Fibroblast of lung (primary cell): ENCODE data around the gene SEMA3D. TPM values are rescaled to one million over a fixed set of nuclear protein-coding genes. Genes with fewer than 3 reads are reported as not detected.

Source experiments
- DNase-seq, 2 donors: peaks; one replicate each; pipeline versions ENCODE4 v3.0.0 to v3.0.0-alpha.2; 2010; ENCODE audit warnings: low read depth in 2 of 2
- H2AFZ ChIP-seq: 2 replicates; pipeline ENCODE4 v1.5.1; 2012; ENCODE audit warnings: low read length, control low read depth, inconsistent platforms
- H3K27ac ChIP-seq: 2 replicates; pipeline ENCODE4 v1.5.1; 2011; ENCODE audit warnings: low read length, control low read depth; ENCODE audit not compliant: insufficient read depth
- H3K27me3 ChIP-seq: 2 replicates; pipeline ENCODE4 v1.5.1; 2011; ENCODE audit warnings: mild to moderate bottlenecking, low read length; ENCODE audit not compliant: control insufficient read depth, insufficient read depth
- H3K36me3 ChIP-seq: 2 replicates; pipeline ENCODE4 v1.5.1; 2011; ENCODE audit warnings: low read length; ENCODE audit not compliant: control insufficient read depth, insufficient read depth
- H3K4me1 ChIP-seq: 2 replicates; pipeline ENCODE4 v1.5.1; 2011; ENCODE audit warnings: low read length; ENCODE audit not compliant: control insufficient read depth, insufficient read depth; ENCODE audit errors: extremely low read depth
- H3K4me2 ChIP-seq: 2 replicates; pipeline ENCODE4 v1.5.1; 2011; ENCODE audit warnings: low read length, control low read depth; ENCODE audit not compliant: insufficient read depth; ENCODE audit errors: extremely low read depth
- H3K4me3 ChIP-seq, 4 experiments: fragments of 200-600 bp in 1 of 4; sonication (generic) in 1 of 4; replicated peaks in 1 of 4; 2 replicates each; pipeline ENCODE4 v1.5.1; 2011 to 2016; ENCODE audit warnings: low read length in 4 of 4, low read depth in 3 of 4, mild to moderate bottlenecking in 3 of 4, control low read depth in 2 of 4, inconsistent platforms in 1 of 4, mixed read lengths in 1 of 4; ENCODE audit not compliant: insufficient read depth in 1 of 4; ENCODE audit errors: control extremely low read depth in 1 of 4
- H3K79me2 ChIP-seq: 2 replicates; pipeline ENCODE4 v1.5.1; 2012; ENCODE audit warnings: mild to moderate bottlenecking, low read length, inconsistent platforms; ENCODE audit not compliant: control insufficient read depth, insufficient read depth
- H3K9ac ChIP-seq: 2 replicates; pipeline ENCODE4 v1.5.1; 2011; ENCODE audit warnings: mild to moderate bottlenecking, low read length, control low read depth; ENCODE audit not compliant: insufficient read depth
- H3K9me3 ChIP-seq: 2 replicates; pipeline ENCODE4 v1.5.1; 2012; ENCODE audit warnings: low read depth, low read length; ENCODE audit not compliant: control insufficient read depth, insufficient read depth
- H4K20me1 ChIP-seq: 2 replicates; pipeline ENCODE4 v1.5.1; 2011; ENCODE audit warnings: low read length; ENCODE audit not compliant: control insufficient read depth, insufficient read depth; ENCODE audit errors: extremely low read depth
- EZH2 ChIP-seq: IDR thresholded peaks from 2 replicates; pipeline ENCODE4 v1.5.1; 2012; ENCODE audit warnings: low read length, control low read depth, mild to moderate bottlenecking; ENCODE audit errors: missing control alignments
- polyA plus RNA-seq, 2 donors: library from polyadenylated mRNA; depleted of rRNA in 1 of 2; stranded (reverse) in 1 of 2; unstranded in 1 of 2; fragments of >200 nt; gene quantifications; 2 replicates each; pipeline ENCODE4 v1.2.1, GENCODE V29; 2011 to 2012; ENCODE audit warnings: missing spikeins in 1 of 2
- total RNA-seq: library from RNA; depleted of rRNA; stranded (reverse); fragments of >200 nt; gene quantifications from 2 replicates; pipeline ENCODE4 v1.2.1, GENCODE V29; 2014
- TF ChIP-seq, protein P1 (sequence below), 2 donors: IDR thresholded peaks in 1 of 2; conservative IDR thresholded peaks in 1 of 2; 1 replicate in 1 of 2; 2 replicates in 1 of 2; pipeline ENCODE4 v1.5.1; 2011 to 2012; ENCODE audit warnings: low read length in 2 of 2, control low read depth in 1 of 2, inconsistent platforms in 1 of 2, low read depth in 1 of 2, mild to moderate bottlenecking in 1 of 2

Gene SEMA3D
- total and polyA plus RNA-seq, 2 donors (not counting 1 experiment from before 2014, with no cell fraction given) = 4.1 to 4.6 TPM

- Histone ChIP-seq H4K20me1 (no peaks in the 10 kb centered on the region), H3K4me3 (no peak overlapping the region), H3K79me2 (no peaks in the 10 kb centered on the region), H3K9me3 (no peaks in the 10 kb centered on the region), H2AFZ (no peak overlapping the region), H3K36me3 (no peaks in the 10 kb centered on the region), H3K4me2 (no peak overlapping the region), H3K4me1 (peaks cover 2% of the 10 kb centered on the region), H3K27me3 (no peaks in the 10 kb centered on the region), H3K27ac (no peak overlapping the region), H3K9ac (no peak overlapping the region)
- peak in 1 of 2 donors; percentile 63 for DNase-seq
- TF ChIP-seq, protein P1, sequence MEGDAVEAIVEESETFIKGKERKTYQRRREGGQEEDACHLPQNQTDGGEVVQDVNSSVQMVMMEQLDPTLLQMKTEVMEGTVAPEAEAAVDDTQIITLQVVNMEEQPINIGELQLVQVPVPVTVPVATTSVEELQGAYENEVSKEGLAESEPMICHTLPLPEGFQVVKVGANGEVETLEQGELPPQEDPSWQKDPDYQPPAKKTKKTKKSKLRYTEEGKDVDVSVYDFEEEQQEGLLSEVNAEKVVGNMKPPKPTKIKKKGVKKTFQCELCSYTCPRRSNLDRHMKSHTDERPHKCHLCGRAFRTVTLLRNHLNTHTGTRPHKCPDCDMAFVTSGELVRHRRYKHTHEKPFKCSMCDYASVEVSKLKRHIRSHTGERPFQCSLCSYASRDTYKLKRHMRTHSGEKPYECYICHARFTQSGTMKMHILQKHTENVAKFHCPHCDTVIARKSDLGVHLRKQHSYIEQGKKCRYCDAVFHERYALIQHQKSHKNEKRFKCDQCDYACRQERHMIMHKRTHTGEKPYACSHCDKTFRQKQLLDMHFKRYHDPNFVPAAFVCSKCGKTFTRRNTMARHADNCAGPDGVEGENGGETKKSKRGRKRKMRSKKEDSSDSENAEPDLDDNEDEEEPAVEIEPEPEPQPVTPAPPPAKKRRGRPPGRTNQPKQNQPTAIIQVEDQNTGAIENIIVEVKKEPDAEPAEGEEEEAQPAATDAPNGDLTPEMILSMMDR (conservative IDR thresholded peaks at IDR 0.05 in 1 of 2, IDR thresholded peaks at IDR 0.05 in 1 of 2; ENCODE audit: low read depth in 1 of 2, low read length in 2 of 2) = no peak
- no peak for TF ChIP-seq EZH2
These were observed 95.8 kb downstream of the SEMA3D start for GRCh38 chr7:85090919-85091564.

DNA sequence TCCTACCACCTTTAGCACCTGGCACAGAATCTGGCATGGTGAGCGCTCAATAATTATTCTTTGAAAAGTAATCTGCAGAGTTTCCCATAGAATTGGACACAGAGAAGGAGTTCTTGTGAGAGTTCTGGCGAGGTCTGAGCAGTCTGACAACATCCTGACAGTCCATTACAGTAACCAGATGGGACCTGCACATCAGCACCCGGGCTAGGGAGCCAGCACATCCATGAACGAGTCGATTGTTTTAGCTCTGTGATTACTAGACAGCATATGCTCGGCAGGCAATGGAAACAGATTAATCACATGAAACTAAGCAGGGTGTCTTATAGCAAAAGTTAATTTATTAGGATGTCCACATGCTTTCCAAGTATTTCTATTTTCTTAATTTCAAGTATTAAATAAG lies 96.7 kb downstream of the SEMA3D start:
- Histone ChIP-seq H3K4me3 (no peak overlapping the region), H3K4me1 (no peaks in the 10 kb centered on the region), H3K27ac (no peak overlapping the region), H3K27me3 (no peaks in the 10 kb centered on the region), H4K20me1 (no peaks in the 10 kb centered on the region), H3K9ac (no peak overlapping the region), H3K79me2 (no peaks in the 10 kb centered on the region), H2AFZ (no peak overlapping the region), H3K9me3 (no peaks in the 10 kb centered on the region), H3K4me2 (no peak overlapping the region), H3K36me3 (no peaks in the 10 kb centered on the region)
- DNase-seq = no peak
- TF ChIP-seq, protein P1 (conservative IDR thresholded peaks at IDR 0.05 in 1 of 2, IDR thresholded peaks at IDR 0.05 in 1 of 2; ENCODE audit: low read depth in 1 of 2, low read length in 2 of 2) = no peak
- TF ChIP-seq EZH2 = no peak

DNA sequence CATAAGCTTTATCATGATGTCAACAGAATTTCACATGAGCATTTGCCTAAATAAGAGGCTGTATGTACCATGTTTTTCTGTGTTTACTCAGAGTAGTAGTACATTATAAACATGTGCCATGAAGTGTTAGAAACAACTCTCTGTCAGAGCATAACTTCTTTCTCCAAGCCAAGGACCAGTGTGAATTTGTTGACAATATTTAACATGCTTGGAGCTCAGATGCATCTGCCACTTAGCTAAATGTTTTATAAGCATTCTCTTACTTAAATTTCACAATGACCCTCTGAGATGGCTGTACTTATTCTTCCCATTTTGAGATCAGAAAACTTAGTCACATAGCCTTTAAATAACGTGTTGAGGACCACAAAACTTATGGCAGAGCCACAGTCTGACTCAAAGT lies 105.0 kb downstream of the SEMA3D start:
- no peaks in the 10 kb centered on the region for H4K20me1 ChIP-seq
- H3K27ac ChIP-seq = no peak overlapping the region
- H3K79me2 ChIP-seq = no peaks in the 10 kb centered on the region
- H2AFZ ChIP-seq = no peak overlapping the region
- H3K36me3 ChIP-seq = no peaks in the 10 kb centered on the region
- no peaks in the 10 kb centered on the region for H3K27me3 ChIP-seq
- H3K4me2 ChIP-seq = no peak overlapping the region
- no peak overlapping the region for H3K4me3 ChIP-seq
- H3K4me1 ChIP-seq = no peaks in the 10 kb centered on the region
- no peak overlapping the region for H3K9ac ChIP-seq
- no peak for TF ChIP-seq EZH2
- TF ChIP-seq, protein P1 (conservative IDR thresholded peaks at IDR 0.05 in 1 of 2, IDR thresholded peaks at IDR 0.05 in 1 of 2; ENCODE audit: low read depth in 1 of 2, low read length in 2 of 2) = no peak
- no peaks in the 10 kb centered on the region for H3K9me3 ChIP-seq
- peak in 1 of 2 donors; percentile 34 for DNase-seq
